GM23338 (cell line): ENCODE measurements around the gene PIK3R3. TPM values are rescaled to one million over a fixed set of nuclear protein-coding genes. Genes with fewer than 3 reads are reported as not detected.

Experiments used
- ATAC-seq: fragments of 200-7000 bp; cut with Tn5 transposase; 3 replicates; pipeline ENCODE4 v1.9.1; 2020
- DNase-seq: peaks from one replicate; pipeline ENCODE4 v3.0.0-alpha.2; 2015; ENCODE audit warnings: low spot score
- H2AFZ ChIP-seq: fragments of 200-600 bp; sonication (generic); 2 replicates; pipeline ENCODE4 v1.8.0; 2016; ENCODE audit warnings: antibody characterized with exemption, mild to moderate bottlenecking, moderate library complexity
- H3F3A ChIP-seq: fragments of 200-600 bp; sonication (generic); replicated peaks from 2 replicates; pipeline ENCODE4 v1.8.0; 2017; ENCODE audit warnings: antibody characterized with exemption, mixed run types, low read depth
- H3K27ac ChIP-seq: fragments of 200-600 bp; sonication (generic); 2 replicates; pipeline ENCODE4 v1.6.1; 2016; ENCODE audit warnings: low read depth
- H3K27me3 ChIP-seq: fragments of 200-600 bp; sonication (generic); 2 replicates; pipeline ENCODE4 v1.8.0; 2016; ENCODE audit warnings: mild to moderate bottlenecking, mixed run types, moderate library complexity; ENCODE audit not compliant: insufficient read depth
- H3K36me3 ChIP-seq: fragments of 200-600 bp; sonication (generic); 2 replicates; pipeline ENCODE4 v1.8.0; 2016; ENCODE audit warnings: mild to moderate bottlenecking; ENCODE audit not compliant: insufficient read depth
- H3K4me1 ChIP-seq: fragments of 200-600 bp; sonication (generic); 2 replicates; pipeline ENCODE4 v1.8.0; 2016; ENCODE audit warnings: mild to moderate bottlenecking, moderate library complexity; ENCODE audit not compliant: insufficient read depth
- H3K4me2 ChIP-seq: fragments of 200-600 bp; sonication (generic); 2 replicates; pipeline ENCODE4 v1.7.1; 2017; ENCODE audit warnings: mixed run types
- H3K4me3 ChIP-seq: fragments of 200-600 bp; sonication (generic); 2 replicates; pipeline ENCODE4 v1.6.1; 2016; ENCODE audit warnings: mixed run types
- H3K79me2 ChIP-seq: fragments of 200-600 bp; sonication (generic); replicated peaks from 2 replicates; pipeline ENCODE4 v1.8.0; 2017; ENCODE audit warnings: mild to moderate bottlenecking; ENCODE audit not compliant: insufficient read depth
- H3K9me2 ChIP-seq: fragments of 200-600 bp; sonication (generic); 2 replicates; pipeline ENCODE4 v1.8.0; 2017; ENCODE audit not compliant: insufficient read depth
- H4K20me1 ChIP-seq: fragments of 200-600 bp; sonication (generic); replicated peaks from 2 replicates; pipeline ENCODE4 v1.8.0; 2017; ENCODE audit warnings: mild to moderate bottlenecking; ENCODE audit not compliant: insufficient read depth
- H3K27ac Mint-ChIP-seq: 2 replicates; pipeline ENCODE4 v1.8.0; 2020; ENCODE audit warnings: inconsistent platforms, mild to moderate bottlenecking, moderate library complexity, mixed read lengths
- H3K27me3 Mint-ChIP-seq: 3 replicates; pipeline ENCODE4 v1.8.0; 2022; ENCODE audit warnings: low read depth, mild to moderate bottlenecking, moderate library complexity, mixed read lengths, inconsistent platforms; ENCODE audit not compliant: insufficient read depth, poor library complexity
- H3K36me3 Mint-ChIP-seq: 3 replicates; pipeline ENCODE4 v1.8.0; 2021; ENCODE audit warnings: low read depth, mild to moderate bottlenecking, inconsistent platforms, moderate library complexity, mixed read lengths
- H3K4me1 Mint-ChIP-seq: 3 replicates; pipeline ENCODE4 v1.8.0; 2020; ENCODE audit warnings: mild to moderate bottlenecking, inconsistent platforms, mixed read lengths
- H3K4me3 Mint-ChIP-seq: 3 replicates; pipeline ENCODE4 v1.8.0; 2021; ENCODE audit warnings: moderate library complexity, mild to moderate bottlenecking, inconsistent platforms, mixed read lengths
- H3K9me3 Mint-ChIP-seq: 3 replicates; pipeline ENCODE4 v1.8.0; 2020; ENCODE audit warnings: moderate library complexity, mild to moderate bottlenecking, inconsistent platforms, mixed read lengths
- CREB1 ChIP-seq: fragments of 250-450 bp; sonication (Bioruptor Pico); IDR thresholded peaks from 2 replicates; pipeline ENCODE4 v1.5.0; 2020; ENCODE audit warnings: low read depth, mild to moderate bottlenecking, moderate library complexity
- EZH2 ChIP-seq: fragments of 200-600 bp; sonication (generic); IDR thresholded peaks from one replicate; pipeline ENCODE4 v1.8.0; 2017; ENCODE audit warnings: antibody characterized with exemption, mild to moderate bottlenecking, low read depth; ENCODE audit not compliant: unreplicated experiment
- EZH2phosphoT487 ChIP-seq: fragments of 200-600 bp; sonication (generic); IDR thresholded peaks from one replicate; pipeline ENCODE4 v1.8.1; 2018; ENCODE audit warnings: antibody characterized with exemption; ENCODE audit not compliant: unreplicated experiment
- JUNB ChIP-seq: IDR thresholded peaks from one replicate; pipeline ENCODE4 v1.6.1; 2016; ENCODE audit warnings: antibody characterized with exemption; ENCODE audit not compliant: unreplicated experiment
- NANOG ChIP-seq: IDR thresholded peaks from 2 replicates; pipeline ENCODE4 v1.6.1; 2016; ENCODE audit warnings: antibody characterized with exemption, borderline replicate concordance
- POLR2AphosphoS5 ChIP-seq: IDR thresholded peaks from 2 replicates; pipeline ENCODE4 v1.6.1; 2016; ENCODE audit warnings: antibody characterized with exemption, low read depth
- STAT1 ChIP-seq: IDR thresholded peaks from one replicate; pipeline ENCODE4 v1.6.1; 2016; ENCODE audit warnings: antibody characterized with exemption; ENCODE audit not compliant: unreplicated experiment
- ZNF114 ChIP-seq: fragments of 250-450 bp; sonication (Bioruptor Pico); IDR thresholded peaks from 2 replicates; pipeline ENCODE4 v1.5.0; 2020; ENCODE audit warnings: mild to moderate bottlenecking, moderate library complexity
- ZNF331 ChIP-seq: fragments of 250-450 bp; sonication (Bioruptor Pico); IDR thresholded peaks from 2 replicates; pipeline ENCODE4 v1.5.0; 2020; ENCODE audit warnings: low read depth, mild to moderate bottlenecking, moderate library complexity
- polyA plus RNA-seq: library from polyadenylated mRNA; unstranded; fragments of >200 nt; fragmentation: Nextera tagmentation; extraction: Ambion mirVana; gene quantifications from 2 replicates; pipeline ENCODE4 v1.2.1, GENCODE V29; 2016
- total RNA-seq: library from RNA; depleted of rRNA; stranded (reverse); fragments of >200 nt; shearing (Covaris generic); gene quantifications from 2 replicates; pipeline ENCODE4 v1.2.3, GENCODE V29; 2014
- TF ChIP-seq, protein P1 (sequence below): IDR thresholded peaks from one replicate; pipeline ENCODE4 v1.6.1; 2018; ENCODE audit warnings: antibody characterized with exemption; ENCODE audit not compliant: unreplicated experiment
- TF ChIP-seq, protein P2 (sequence below): IDR thresholded peaks from 2 replicates; pipeline ENCODE4 v1.6.1; 2016; ENCODE audit warnings: antibody characterized with exemption
- TF ChIP-seq, protein P3 (sequence below), 2 experiments: fragments of 200-600 bp in 1 of 2; sonication (generic) in 1 of 2; conservative IDR thresholded peaks; 2 replicates each; pipeline versions ENCODE4 v1.5.1 to v1.6.1; 2016 to 2017; ENCODE audit warnings: antibody characterized with exemption in 2 of 2, low read depth in 2 of 2, mild to moderate bottlenecking in 2 of 2, moderate library complexity in 1 of 2

PIK3R3 gene
- total and polyA plus RNA-seq, 2 experiments from 2014 or later = 7.5 to 8.6 TPM

DNA sequence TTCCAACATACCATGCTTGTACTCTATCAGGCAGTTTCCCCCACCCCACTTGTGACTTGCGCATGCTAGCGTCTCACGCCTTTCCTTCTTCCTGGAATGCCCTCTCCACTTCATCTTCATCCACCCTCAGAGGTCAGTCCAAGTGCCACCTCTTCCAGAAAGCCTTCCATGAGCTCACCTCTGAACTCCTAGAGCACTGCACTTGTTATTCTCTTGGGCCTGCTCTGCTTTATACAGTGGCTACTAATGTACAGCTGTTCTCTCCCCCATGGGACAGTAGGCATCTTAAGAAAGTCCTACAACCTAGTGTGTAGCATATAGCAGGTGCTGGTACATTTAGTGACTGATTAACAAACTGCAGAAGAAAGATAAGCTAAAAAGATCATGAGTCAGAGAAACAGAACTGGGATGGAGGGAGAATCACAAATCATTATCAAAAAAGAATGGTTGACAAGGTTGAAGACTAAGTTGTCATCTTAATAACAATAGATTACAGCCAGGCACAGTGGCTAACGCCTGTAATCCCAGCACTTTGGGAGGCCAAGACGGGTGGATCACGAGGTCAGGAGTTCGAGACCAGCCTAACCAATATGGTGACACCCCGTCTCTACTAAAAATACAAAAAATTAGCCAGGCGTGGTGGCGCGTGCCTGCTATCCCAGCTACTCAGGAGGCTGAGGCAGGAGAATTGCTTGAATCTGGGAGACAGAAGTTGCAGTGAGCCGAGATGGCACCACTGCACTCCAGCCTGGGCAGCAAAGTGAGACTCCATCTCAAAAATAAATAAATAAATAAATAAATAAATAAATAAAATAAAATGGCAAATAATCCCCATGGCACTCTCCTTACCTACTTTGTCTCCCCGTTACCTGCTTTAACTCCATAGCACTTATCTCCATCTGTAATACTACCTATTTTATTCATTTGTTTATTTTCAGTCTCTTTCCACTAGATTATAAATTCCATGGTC lies 26.2 kb upstream of the PIK3R3 start:
- no peak overlapping the region for H3K4me3 ChIP-seq
- H3K36me3 Mint-ChIP-seq = no peaks in the 10 kb centered on the region
- no peaks in the 10 kb centered on the region for H3K36me3 ChIP-seq
- H3K27ac ChIP-seq = no peak overlapping the region
- TF ChIP-seq JUNB = no peak
- no peak for TF ChIP-seq NANOG
- no peak for TF ChIP-seq POLR2AphosphoS5
- no peak for TF ChIP-seq ZNF114 (CRISPR knock-in tag)
- no peak for TF ChIP-seq STAT1
- TF ChIP-seq, protein P1, sequence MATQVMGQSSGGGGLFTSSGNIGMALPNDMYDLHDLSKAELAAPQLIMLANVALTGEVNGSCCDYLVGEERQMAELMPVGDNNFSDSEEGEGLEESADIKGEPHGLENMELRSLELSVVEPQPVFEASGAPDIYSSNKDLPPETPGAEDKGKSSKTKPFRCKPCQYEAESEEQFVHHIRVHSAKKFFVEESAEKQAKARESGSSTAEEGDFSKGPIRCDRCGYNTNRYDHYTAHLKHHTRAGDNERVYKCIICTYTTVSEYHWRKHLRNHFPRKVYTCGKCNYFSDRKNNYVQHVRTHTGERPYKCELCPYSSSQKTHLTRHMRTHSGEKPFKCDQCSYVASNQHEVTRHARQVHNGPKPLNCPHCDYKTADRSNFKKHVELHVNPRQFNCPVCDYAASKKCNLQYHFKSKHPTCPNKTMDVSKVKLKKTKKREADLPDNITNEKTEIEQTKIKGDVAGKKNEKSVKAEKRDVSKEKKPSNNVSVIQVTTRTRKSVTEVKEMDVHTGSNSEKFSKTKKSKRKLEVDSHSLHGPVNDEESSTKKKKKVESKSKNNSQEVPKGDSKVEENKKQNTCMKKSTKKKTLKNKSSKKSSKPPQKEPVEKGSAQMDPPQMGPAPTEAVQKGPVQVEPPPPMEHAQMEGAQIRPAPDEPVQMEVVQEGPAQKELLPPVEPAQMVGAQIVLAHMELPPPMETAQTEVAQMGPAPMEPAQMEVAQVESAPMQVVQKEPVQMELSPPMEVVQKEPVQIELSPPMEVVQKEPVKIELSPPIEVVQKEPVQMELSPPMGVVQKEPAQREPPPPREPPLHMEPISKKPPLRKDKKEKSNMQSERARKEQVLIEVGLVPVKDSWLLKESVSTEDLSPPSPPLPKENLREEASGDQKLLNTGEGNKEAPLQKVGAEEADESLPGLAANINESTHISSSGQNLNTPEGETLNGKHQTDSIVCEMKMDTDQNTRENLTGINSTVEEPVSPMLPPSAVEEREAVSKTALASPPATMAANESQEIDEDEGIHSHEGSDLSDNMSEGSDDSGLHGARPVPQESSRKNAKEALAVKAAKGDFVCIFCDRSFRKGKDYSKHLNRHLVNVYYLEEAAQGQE = no peak
- TF ChIP-seq, protein P2, sequence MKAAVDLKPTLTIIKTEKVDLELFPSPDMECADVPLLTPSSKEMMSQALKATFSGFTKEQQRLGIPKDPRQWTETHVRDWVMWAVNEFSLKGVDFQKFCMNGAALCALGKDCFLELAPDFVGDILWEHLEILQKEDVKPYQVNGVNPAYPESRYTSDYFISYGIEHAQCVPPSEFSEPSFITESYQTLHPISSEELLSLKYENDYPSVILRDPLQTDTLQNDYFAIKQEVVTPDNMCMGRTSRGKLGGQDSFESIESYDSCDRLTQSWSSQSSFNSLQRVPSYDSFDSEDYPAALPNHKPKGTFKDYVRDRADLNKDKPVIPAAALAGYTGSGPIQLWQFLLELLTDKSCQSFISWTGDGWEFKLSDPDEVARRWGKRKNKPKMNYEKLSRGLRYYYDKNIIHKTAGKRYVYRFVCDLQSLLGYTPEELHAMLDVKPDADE = no peak
- TF ChIP-seq CREB1 (CRISPR knock-in tag) = no peak
- no peak for TF ChIP-seq EZH2phosphoT487
- TF ChIP-seq ZNF331 = no peak
- TF ChIP-seq, protein P3, sequence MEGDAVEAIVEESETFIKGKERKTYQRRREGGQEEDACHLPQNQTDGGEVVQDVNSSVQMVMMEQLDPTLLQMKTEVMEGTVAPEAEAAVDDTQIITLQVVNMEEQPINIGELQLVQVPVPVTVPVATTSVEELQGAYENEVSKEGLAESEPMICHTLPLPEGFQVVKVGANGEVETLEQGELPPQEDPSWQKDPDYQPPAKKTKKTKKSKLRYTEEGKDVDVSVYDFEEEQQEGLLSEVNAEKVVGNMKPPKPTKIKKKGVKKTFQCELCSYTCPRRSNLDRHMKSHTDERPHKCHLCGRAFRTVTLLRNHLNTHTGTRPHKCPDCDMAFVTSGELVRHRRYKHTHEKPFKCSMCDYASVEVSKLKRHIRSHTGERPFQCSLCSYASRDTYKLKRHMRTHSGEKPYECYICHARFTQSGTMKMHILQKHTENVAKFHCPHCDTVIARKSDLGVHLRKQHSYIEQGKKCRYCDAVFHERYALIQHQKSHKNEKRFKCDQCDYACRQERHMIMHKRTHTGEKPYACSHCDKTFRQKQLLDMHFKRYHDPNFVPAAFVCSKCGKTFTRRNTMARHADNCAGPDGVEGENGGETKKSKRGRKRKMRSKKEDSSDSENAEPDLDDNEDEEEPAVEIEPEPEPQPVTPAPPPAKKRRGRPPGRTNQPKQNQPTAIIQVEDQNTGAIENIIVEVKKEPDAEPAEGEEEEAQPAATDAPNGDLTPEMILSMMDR (conservative IDR thresholded peaks at IDR 0.05; ENCODE audit: low read depth in 2 of 2) = no peak
- no peak for TF ChIP-seq EZH2
- 0 out of 2 replicates have a peak overlapping the region, but pooled peaks have one; percentile 66 for H2AFZ ChIP-seq
- DNase-seq = no peak
- H3K27me3 ChIP-seq = no peaks in the 10 kb centered on the region
- H3K4me2 ChIP-seq = no peak overlapping the region
- H3K27ac Mint-ChIP-seq = no peak overlapping the region
- ATAC-seq = no peak
- H3K79me2 ChIP-seq = no peaks in the 10 kb centered on the region
- no peaks in the 10 kb centered on the region for H3F3A ChIP-seq
- no peak overlapping the region for H3K4me3 Mint-ChIP-seq
- H4K20me1 ChIP-seq = no peaks in the 10 kb centered on the region
- no peaks in the 10 kb centered on the region; the same call in 2 of the 3 replicates for H3K4me1 Mint-ChIP-seq
- no peaks in the 10 kb centered on the region for H3K4me1 ChIP-seq
- H3K9me2 ChIP-seq = no peaks in the 10 kb centered on the region
- no peaks in the 10 kb centered on the region for H3K9me3 Mint-ChIP-seq
- peaks cover 2% of the 10 kb centered on the region for H3K27me3 Mint-ChIP-seq
